HEK293T (cell line): Measurements from ENCODE around the gene FKBP5.

Experiments used
- ARNT ChIP-seq: fragments of 450-650 bp; IDR thresholded peaks from 2 replicates; pipeline ENCODE4 v1.6.1; 2017; ENCODE audit warnings: mild to moderate bottlenecking
- CTBP1 ChIP-seq: fragments of 450-650 bp; IDR thresholded peaks from 2 replicates; pipeline ENCODE4 v1.6.1; 2016; ENCODE audit warnings: borderline replicate concordance
- ELF4 ChIP-seq: fragments of 450-650 bp; IDR thresholded peaks from 2 replicates; pipeline ENCODE4 v1.6.1; 2017; ENCODE audit warnings: antibody characterized with exemption
- FOXA1 ChIP-seq: fragments of 450-650 bp; IDR thresholded peaks from 2 replicates; pipeline ENCODE4 v1.6.1; 2016; ENCODE audit warnings: mild to moderate bottlenecking
- FOXK2 ChIP-seq: fragments of 450-650 bp; IDR thresholded peaks from 2 replicates; pipeline ENCODE4 v1.6.1; 2016; ENCODE audit warnings: mild to moderate bottlenecking
- FOXM1 ChIP-seq: fragments of 450-650 bp; IDR thresholded peaks from 2 replicates; pipeline ENCODE4 v1.6.1; 2017; ENCODE audit warnings: mild to moderate bottlenecking, borderline replicate concordance
- HDGF ChIP-seq: fragments of 450-650 bp; IDR thresholded peaks from 2 replicates; pipeline ENCODE4 v1.6.1; 2017; ENCODE audit warnings: antibody characterized with exemption, borderline replicate concordance
- PKNOX1 ChIP-seq: fragments of 450-650 bp; IDR thresholded peaks from 2 replicates; pipeline ENCODE4 v1.6.1; 2016
- SP1 ChIP-seq: fragments of 450-650 bp; IDR thresholded peaks from 2 replicates; pipeline ENCODE4 v1.6.1; 2017
- SUZ12 ChIP-seq: fragments of 450-650 bp; IDR thresholded peaks from 2 replicates; pipeline ENCODE4 v1.6.1; 2016; ENCODE audit warnings: mild to moderate bottlenecking
- TARDBP ChIP-seq: fragments of 450-650 bp; IDR thresholded peaks from 2 replicates; pipeline ENCODE4 v1.6.1; 2016
- ZNF384 ChIP-seq: fragments of 450-650 bp; IDR thresholded peaks from 2 replicates; pipeline ENCODE4 v1.6.1; 2016

GRCh38 chr6:35640017-35640664, 48.6 kb downstream of the FKBP5 start:
- TF ChIP-seq SP1 (no peak), CTBP1 (no peak), ZNF384 (no peak), ELF4 (no peak), FOXA1 (no peak), ARNT (no peak), PKNOX1 (no peak), TARDBP (no peak), FOXM1 (no peak), SUZ12 (no peak), FOXK2 (no peak), HDGF (no peak)
